Naive thymus-derived CD4-positive, alpha-beta T cell (primary cell): ENCODE data around the gene CNTN6. TPM values are rescaled to one million over a fixed set of nuclear protein-coding genes. Genes with fewer than 3 reads are reported as not detected.

Experiments
- ATAC-seq: fragments of 150-1000 bp; cut with Tn5 transposase; 2 replicates; pipeline ENCODE4 v1.10.0; 2021; ENCODE audit warnings: mild to moderate bottlenecking, moderate library complexity
- CTCF ChIA-PET: fragments of 350-600 bp; sonication (Branson Sonifier 250); formaldehyde crosslinking; loops from one replicate; lab custom pipeline; 2021; ENCODE audit warnings: antibody characterized with exemption; lab: Charles Lee
- POLR2A ChIA-PET: fragments of 350-600 bp; sonication (Branson Sonifier 250); formaldehyde crosslinking; loops from one replicate; lab custom pipeline; 2021; ENCODE audit warnings: antibody characterized with exemption, inconsistent platforms; lab: Charles Lee
- DNase-seq, 9 donors: peaks; one replicate each; pipeline versions ENCODE4 v3.0.0 to v3.0.0-alpha.2; 2020 to 2022; ENCODE audit warnings: mixed read lengths in 1 of 9
- H3K27ac ChIP-seq: one replicate; pipeline ENCODE4 v1.7.0; 2013; ENCODE audit warnings: mild to moderate bottlenecking, low read depth, low read length, moderate library complexity
- H3K27me3 ChIP-seq, 2 donors: one replicate each; pipeline ENCODE4 v1.7.0; 2013; ENCODE audit warnings: low read length in 2 of 2, mild to moderate bottlenecking in 2 of 2, moderate library complexity in 2 of 2; ENCODE audit not compliant: control insufficient read depth in 2 of 2, insufficient read depth in 2 of 2
- H3K36me3 ChIP-seq, 3 experiments: 1 replicate in 2 of 3; 2 replicates in 1 of 3; pipeline ENCODE4 v1.7.0; 2013; ENCODE audit warnings: low read length in 3 of 3, mild to moderate bottlenecking in 3 of 3, moderate library complexity in 1 of 3; ENCODE audit not compliant: insufficient read depth in 3 of 3, control insufficient read depth in 2 of 3
- H3K4me1 ChIP-seq, 2 donors: one replicate each; pipeline ENCODE4 v1.7.0; 2013; ENCODE audit warnings: low read length in 2 of 2, mild to moderate bottlenecking in 2 of 2, moderate library complexity in 1 of 2; ENCODE audit not compliant: control insufficient read depth in 2 of 2, insufficient read depth in 2 of 2
- H3K4me3 ChIP-seq: 2 replicates; pipeline ENCODE4 v1.7.0; 2013; ENCODE audit warnings: mild to moderate bottlenecking, low read length
- H3K9me3 ChIP-seq, 3 experiments: 1 replicate in 2 of 3; 2 replicates in 1 of 3; pipeline ENCODE4 v1.7.0; 2013; ENCODE audit warnings: low read length in 3 of 3; ENCODE audit not compliant: control insufficient read depth in 2 of 3
- H3K27ac Mint-ChIP-seq, 9 donors: one replicate each; pipeline ENCODE4 v1.8.0; 2020 to 2022; ENCODE audit warnings: mixed read lengths in 9 of 9, mild to moderate bottlenecking in 8 of 9, moderate library complexity in 5 of 9, inconsistent platforms in 2 of 9
- H3K27me3 Mint-ChIP-seq, 5 donors: one replicate each; pipeline ENCODE4 v1.8.0; 2021 to 2022; ENCODE audit warnings: mixed read lengths in 5 of 5, mild to moderate bottlenecking in 1 of 5
- H3K36me3 Mint-ChIP-seq, 5 donors: one replicate each; pipeline ENCODE4 v1.8.0; 2020 to 2022; ENCODE audit warnings: mixed read lengths in 5 of 5, mild to moderate bottlenecking in 3 of 5, inconsistent platforms in 1 of 5
- H3K4me1 Mint-ChIP-seq, 7 donors: one replicate each; pipeline ENCODE4 v1.8.0; 2020 to 2022; ENCODE audit warnings: mixed read lengths in 7 of 7, mild to moderate bottlenecking in 3 of 7, inconsistent platforms in 1 of 7
- H3K4me3 Mint-ChIP-seq, 10 donors: one replicate each; pipeline ENCODE4 v1.8.0; 2020 to 2022; ENCODE audit warnings: mild to moderate bottlenecking in 10 of 10, mixed read lengths in 10 of 10, moderate library complexity in 6 of 10, inconsistent platforms in 2 of 10
- H3K9me3 Mint-ChIP-seq, 11 donors: one replicate each; pipeline ENCODE4 v1.8.0; 2020 to 2022; ENCODE audit warnings: mixed read lengths in 11 of 11, mild to moderate bottlenecking in 4 of 11, inconsistent platforms in 1 of 11, moderate library complexity in 1 of 11
- intact Hi-C, 2 donors: fragments of 100-400 bp; cut with micrococcal nuclease; formaldehyde crosslinking; loops; one replicate each; pipeline ENCODE4 v1.15.1; 2023
- polyA plus RNA-seq, 2 donors: library from polyadenylated mRNA; unstranded; fragments of 300-500 nt; fragmentation: Illumina TruSeq; gene quantifications; one replicate each; pipeline ENCODE4 v1.2.3, GENCODE V29; 2021
- total RNA-seq, 6 experiments: library from RNA in 5 of 6; stranded (reverse) in 5 of 6; gene quantifications; 1 replicate in 5 of 6; 2 replicates in 1 of 6; pipeline ENCODE4 v1.2.3 and lab custom pipeline; 2021 to 2026

Gene CNTN6
- total and polyA plus RNA-seq, 7 experiments from 2014 or later: not detected

GRCh38 chr3:1423566-1424089 lies 330.8 kb downstream of the CNTN6 start:
- Mint-ChIP-seq H3K9me3 (peaks cover 0 to 8% (median 1%) of the 10 kb centered on the region in 11 donors), H3K27me3 (no peaks in the 10 kb centered on the region), H3K27ac (no peak overlapping the region), H3K36me3 (no peaks in the 10 kb centered on the region), H3K4me1 (no peaks in the 10 kb centered on the region), H3K4me3 (no peak overlapping the region)
- ChIA-PET POLR2A (no interaction called here), CTCF (no interaction called here)
- DNase-seq (no peak), ATAC-seq (no peak)
- Histone ChIP-seq H3K27ac (no peak overlapping the region), H3K4me3 (no peak overlapping the region), H3K36me3 (no peaks in the 10 kb centered on the region), H3K4me1 (no peaks in the 10 kb centered on the region), H3K27me3 (no peaks in the 10 kb centered on the region), H3K9me3 (no peaks in the 10 kb centered on the region)
- intact Hi-C loops: no loop called here

DNA sequence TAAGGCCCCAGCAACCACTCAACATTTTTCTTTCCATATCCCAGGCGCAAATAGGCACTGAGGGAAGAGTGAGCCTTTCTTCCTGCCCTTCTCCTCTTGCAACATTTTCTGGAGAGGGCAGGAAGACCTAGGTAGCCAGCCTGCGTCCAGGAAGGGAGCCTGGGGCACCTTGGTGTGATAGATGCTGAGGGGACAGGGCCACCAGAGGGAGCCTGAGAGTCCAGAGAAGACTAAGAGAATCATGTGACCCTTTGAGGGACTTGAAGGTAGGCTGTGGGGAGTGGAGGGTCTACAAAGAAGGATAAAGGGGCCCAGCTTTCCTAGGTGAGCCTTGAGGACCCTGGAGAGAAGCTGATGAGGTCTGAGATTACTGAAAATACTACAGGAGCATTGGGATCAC lies 346.6 kb downstream of the CNTN6 start:
- Mint-ChIP-seq H3K4me1 (peaks cover 0 to 3% (median 0%) of the 10 kb centered on the region in 7 donors), H3K27me3 (no peaks in the 10 kb centered on the region), H3K4me3 (no peak overlapping the region), H3K9me3 (peaks cover 0 to 11% (median 3%) of the 10 kb centered on the region in 11 donors), H3K36me3 (no peaks in the 10 kb centered on the region), H3K27ac (no peak overlapping the region)
- Histone ChIP-seq H3K27me3 (no peaks in the 10 kb centered on the region), H3K4me1 (no peaks in the 10 kb centered on the region), H3K9me3 (no peaks in the 10 kb centered on the region), H3K4me3 (no peak overlapping the region), H3K27ac (no peak overlapping the region), H3K36me3 (no peaks in the 10 kb centered on the region)
- ChIA-PET POLR2A (no interaction called here), CTCF (interaction anchor here (0.8 kb wide), 1 partner anchor 693 kb away, joined by 4 read pairs; no protein-coding TSS in a partner anchor)
- ATAC-seq: no peak
- intact Hi-C loops: no loop called here
- DNase-seq: no peak

GRCh38 chr3:1442271-1442670 lies 349.4 kb downstream of the CNTN6 start:
- CTCF ChIA-PET: no interaction called here
- peaks cover 0 to 6% (median 3%) of the 10 kb centered on the region in 11 donors for H3K9me3 Mint-ChIP-seq
- Histone ChIP-seq H3K9me3 (no peaks in the 10 kb centered on the region), H3K27me3 (no peaks in the 10 kb centered on the region), H3K36me3 (no peaks in the 10 kb centered on the region), H3K4me1 (no peaks in the 10 kb centered on the region), H3K4me3 (no peak overlapping the region), H3K27ac (no peak overlapping the region)
- no peaks in the 10 kb centered on the region for H3K36me3 Mint-ChIP-seq
- no peaks in the 10 kb centered on the region for H3K27me3 Mint-ChIP-seq
- intact Hi-C loops: no loop called here
- POLR2A ChIA-PET: no interaction called here
- H3K4me1 Mint-ChIP-seq: peaks cover 0 to 3% (median 0%) of the 10 kb centered on the region in 7 donors
- ATAC-seq (no peak), DNase-seq (no peak)
- H3K27ac Mint-ChIP-seq: no peak overlapping the region
- H3K4me3 Mint-ChIP-seq: no peak overlapping the region

DNA sequence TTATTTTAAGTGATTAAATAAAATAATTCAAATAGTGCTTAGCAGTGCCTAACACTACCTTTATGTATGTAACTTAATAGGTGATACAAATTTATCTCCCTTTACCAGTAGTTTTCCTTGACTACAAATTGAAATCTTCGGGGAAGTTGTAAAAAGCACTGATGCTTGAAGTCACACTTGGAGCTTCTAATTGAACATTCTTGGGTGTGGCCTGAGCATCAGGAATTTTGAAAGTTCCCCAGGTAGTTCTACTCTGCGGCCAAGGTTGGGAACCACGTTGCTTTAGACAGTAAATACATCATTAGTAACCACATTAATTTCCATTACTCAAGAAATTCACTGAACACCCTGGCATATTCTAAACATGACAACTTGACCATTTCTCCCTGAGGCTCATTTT lies 351.4 kb downstream of the CNTN6 start:
- ChIA-PET POLR2A (no interaction called here), CTCF (no interaction called here)
- Mint-ChIP-seq H3K4me1 (peaks cover 0 to 3% (median 0%) of the 10 kb centered on the region in 7 donors), H3K27ac (no peak overlapping the region), H3K9me3 (peaks cover 0 to 6% (median 3%) of the 10 kb centered on the region in 11 donors), H3K36me3 (no peaks in the 10 kb centered on the region), H3K4me3 (no peak overlapping the region), H3K27me3 (no peaks in the 10 kb centered on the region)
- Histone ChIP-seq H3K9me3 (no peaks in the 10 kb centered on the region), H3K27ac (no peak overlapping the region), H3K4me3 (no peak overlapping the region), H3K4me1 (no peaks in the 10 kb centered on the region), H3K27me3 (no peaks in the 10 kb centered on the region), H3K36me3 (no peaks in the 10 kb centered on the region)
- no peak for ATAC-seq
- intact Hi-C loops: no loop called here
- DNase-seq: no peak

DNA sequence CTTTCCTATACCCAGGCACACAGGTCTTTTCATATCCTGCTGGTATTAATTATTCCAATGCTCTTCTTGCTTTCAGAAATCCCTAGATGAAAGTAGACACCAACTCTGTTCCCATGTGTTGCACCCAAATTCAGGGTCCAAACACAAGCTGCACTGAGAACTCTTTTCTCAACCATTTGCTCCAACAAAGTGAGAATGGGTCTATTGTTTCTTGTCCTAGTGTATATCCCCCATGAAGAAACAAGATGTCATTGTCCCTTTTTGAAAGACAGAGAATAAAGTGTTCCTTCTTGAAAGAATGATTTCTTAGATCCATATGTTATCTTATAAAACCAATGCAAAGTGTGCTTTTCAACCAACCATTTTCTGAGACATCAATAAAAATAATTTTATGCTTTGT lies 353.7 kb downstream of the CNTN6 start:
- H3K27me3 Mint-ChIP-seq: no peaks in the 10 kb centered on the region
- intact Hi-C loops: no loop called here
- CTCF ChIA-PET: no interaction called here

GRCh38 chr3:1447452-1447851 lies 354.6 kb downstream of the CNTN6 start:
- Mint-ChIP-seq H3K4me1 (no peaks in the 10 kb centered on the region), H3K36me3 (no peaks in the 10 kb centered on the region), H3K27me3 (no peaks in the 10 kb centered on the region), H3K27ac (no peak overlapping the region), H3K9me3 (peaks cover 0 to 13% (median 0%) of the 10 kb centered on the region in 11 donors), H3K4me3 (no peak overlapping the region)
- Histone ChIP-seq H3K36me3 (no peaks in the 10 kb centered on the region), H3K4me3 (no peak overlapping the region), H3K9me3 (no peaks in the 10 kb centered on the region), H3K4me1 (no peaks in the 10 kb centered on the region), H3K27ac (no peak overlapping the region), H3K27me3 (no peaks in the 10 kb centered on the region)
- ChIA-PET POLR2A (no interaction called here), CTCF (no interaction called here)
- intact Hi-C loops: no loop called here
- no peak for DNase-seq
- no peak for ATAC-seq

More for the DNA sequence above, 353.7 kb downstream of the CNTN6 start:
- Histone ChIP-seq H3K4me3 (no peak overlapping the region), H3K4me1 (no peaks in the 10 kb centered on the region), H3K36me3 (no peaks in the 10 kb centered on the region), H3K9me3 (no peaks in the 10 kb centered on the region), H3K27ac (no peak overlapping the region), H3K27me3 (no peaks in the 10 kb centered on the region)
- H3K36me3 Mint-ChIP-seq: no peaks in the 10 kb centered on the region
- POLR2A ChIA-PET: no interaction called here
- DNase-seq (no peak), ATAC-seq (no peak)
- H3K4me1 Mint-ChIP-seq: no peaks in the 10 kb centered on the region
- no peak overlapping the region for H3K4me3 Mint-ChIP-seq
- H3K9me3 Mint-ChIP-seq: peaks cover 0 to 7% (median 0%) of the 10 kb centered on the region in 11 donors
- H3K27ac Mint-ChIP-seq: no peak overlapping the region

DNA sequence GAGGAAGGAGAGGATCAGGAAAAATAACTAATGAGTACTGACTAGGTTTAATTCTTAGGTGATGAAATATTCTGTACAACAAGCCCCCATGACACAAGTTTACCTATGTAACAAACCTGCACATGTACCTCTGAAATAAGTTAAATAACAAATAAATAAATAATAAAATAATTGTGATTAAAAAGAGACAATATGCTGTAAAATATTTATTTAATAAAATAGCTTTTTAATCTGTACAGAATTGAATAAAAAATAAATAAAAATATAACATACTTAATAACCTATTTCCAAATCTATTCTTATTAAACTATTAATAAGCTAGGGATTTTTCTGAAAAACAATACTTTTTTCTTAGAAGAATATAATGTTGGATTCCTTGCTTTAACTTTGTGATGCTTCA lies 355.6 kb downstream of the CNTN6 start:
- ChIA-PET POLR2A (no interaction called here), CTCF (no interaction called here)
- Mint-ChIP-seq H3K27me3 (no peaks in the 10 kb centered on the region), H3K4me1 (no peaks in the 10 kb centered on the region), H3K4me3 (no peak overlapping the region), H3K36me3 (no peaks in the 10 kb centered on the region), H3K27ac (no peak overlapping the region), H3K9me3 (peaks cover 0 to 7% (median 2%) of the 10 kb centered on the region in 11 donors)
- Histone ChIP-seq H3K36me3 (no peaks in the 10 kb centered on the region), H3K27me3 (no peaks in the 10 kb centered on the region), H3K4me1 (no peaks in the 10 kb centered on the region), H3K4me3 (no peak overlapping the region), H3K9me3 (no peaks in the 10 kb centered on the region), H3K27ac (no peak overlapping the region)
- DNase-seq: no peak
- ATAC-seq: no peak
- intact Hi-C loops: no loop called here
